OCI-LY7 (cell line): Measurements from ENCODE around the gene PKN2. TPM values are rescaled to one million over a fixed set of nuclear protein-coding genes. Genes with fewer than 3 reads are reported as not detected.

Experiments
- BruUV-seq: library from RNA; stranded (reverse); fragments of 400-500 nt; replicated peaks from 2 replicates; lab custom pipeline; 2021; lab: Mats Ljungman, UMichigan
- CTCF ChIA-PET: fragments of 300-600 bp; sonication (Branson Sonifier 250); formaldehyde crosslinking; loops from one replicate; lab custom pipeline; 2022; ENCODE audit warnings: antibody characterized with exemption; ENCODE audit not compliant: unreplicated experiment; lab: Charles Lee
- POLR2A ChIA-PET: fragments of 300-600 bp; sonication (Branson Sonifier 250); formaldehyde crosslinking; loops from one replicate; lab custom pipeline; 2022; ENCODE audit warnings: antibody characterized with exemption; lab: Charles Lee
- DNase-seq: peaks from one replicate; pipeline ENCODE4 v3.0.0-alpha.2; 2015; ENCODE audit warnings: low spot score
- H2AFZ ChIP-seq: fragments of 200-600 bp; sonication (generic), shearing (Covaris generic); 2 replicates; pipeline ENCODE4 v1.6.1; 2014; ENCODE audit warnings: mild to moderate bottlenecking, antibody characterized with exemption, low read length, moderate library complexity
- H3K27ac ChIP-seq: fragments of 200-600 bp; sonication (generic); 2 replicates; pipeline ENCODE4 v1.5.1; 2014; ENCODE audit warnings: mixed run types, low read depth, mild to moderate bottlenecking, moderate library complexity, low read length, inconsistent platforms; ENCODE audit not compliant: poor library complexity, severe bottlenecking
- H3K36me3 ChIP-seq: fragments of 200-600 bp; sonication (generic); 2 replicates; pipeline ENCODE4 v1.6.1; 2014; ENCODE audit warnings: mild to moderate bottlenecking, antibody characterized with exemption, low read length, moderate library complexity, mixed read lengths; ENCODE audit not compliant: insufficient read depth
- H3K4me1 ChIP-seq: fragments of 200-600 bp; sonication (generic); 2 replicates; pipeline ENCODE4 v1.5.1; 2014; ENCODE audit warnings: mild to moderate bottlenecking, low read length; ENCODE audit not compliant: insufficient read depth, poor library complexity, severe bottlenecking
- H3K4me2 ChIP-seq: fragments of 200-600 bp; sonication (generic); 2 replicates; pipeline ENCODE4 v1.6.1; 2014; ENCODE audit warnings: mild to moderate bottlenecking, low read length
- H3K4me3 ChIP-seq: fragments of 200-600 bp; sonication (generic); 2 replicates; pipeline ENCODE4 v1.5.1; 2014; ENCODE audit warnings: mild to moderate bottlenecking, low read depth, low read length; ENCODE audit not compliant: poor library complexity, severe bottlenecking
- H3K79me2 ChIP-seq: fragments of 200-600 bp; sonication (generic); 2 replicates; pipeline ENCODE4 v1.6.1; 2016; ENCODE audit warnings: low read depth, mild to moderate bottlenecking, low read length, moderate library complexity, mixed read lengths; ENCODE audit not compliant: insufficient read depth
- H3K9me2 ChIP-seq: fragments of 200-600 bp; sonication (generic); 2 replicates; pipeline ENCODE4 v1.6.1; 2016; ENCODE audit warnings: mild to moderate bottlenecking, low read length, mixed read lengths; ENCODE audit not compliant: insufficient read depth
- H3K9me3 ChIP-seq: fragments of 200-600 bp; sonication (generic); 2 replicates; pipeline ENCODE4 v1.6.1; 2014; ENCODE audit warnings: mild to moderate bottlenecking, mixed run types, low read length, mixed read lengths
- H4K20me1 ChIP-seq: fragments of 200-600 bp; sonication (generic); 2 replicates; pipeline ENCODE4 v1.6.1; 2014; ENCODE audit warnings: mild to moderate bottlenecking, antibody characterized with exemption, low read length, moderate library complexity, mixed read lengths; ENCODE audit not compliant: insufficient read depth
- CTCF ChIP-seq: fragments of 200-600 bp; sonication (generic); conservative IDR thresholded peaks from 2 replicates; pipeline ENCODE4 v1.5.1; 2014; ENCODE audit warnings: mild to moderate bottlenecking, antibody characterized with exemption, low read length, moderate library complexity, mixed read lengths
- EZH2phosphoT487 ChIP-seq: fragments of 200-600 bp; sonication (generic); IDR thresholded peaks from 2 replicates; pipeline ENCODE4 v1.6.1; 2018; ENCODE audit warnings: low read depth, borderline replicate concordance, mild to moderate bottlenecking, mixed run types, antibody characterized with exemption, low read length, moderate library complexity, mixed read lengths
- intact Hi-C: fragments of 100-400 bp; cut with micrococcal nuclease; formaldehyde crosslinking; loops from one replicate; pipeline ENCODE4 v1.10.0; 2022; ENCODE audit not compliant: unreplicated experiment
- total RNA-seq, 2 experiments: library from RNA; depleted of rRNA in 1 of 2; stranded (reverse); fragments of >200 nt in 1 of 2; shearing (Covaris generic) in 1 of 2; gene quantifications; 2 replicates each; pipeline ENCODE4 v1.2.3, GENCODE V29; 2014 to 2022

PKN2 gene
- total RNA-seq, 2 experiments from 2014 or later, result 22.3 to 28.2 TPM

GRCh38 chr1:88731475-88732269, 47.6 kb downstream of the PKN2 start:
- peaks cover 31% of the 10 kb centered on the region for H3K9me3 ChIP-seq
- no TSS peak for BruUV-seq
- no peak overlapping the region for H2AFZ ChIP-seq
- CTCF ChIA-PET, result no interaction called here
- POLR2A ChIA-PET, result no interaction called here
- H3K9me2 ChIP-seq, result no peaks in the 10 kb centered on the region
- no peak overlapping the region for H3K4me2 ChIP-seq
- TF ChIP-seq CTCF, result no peak
- TF ChIP-seq EZH2phosphoT487, result no peak
- H3K4me3 ChIP-seq, result no peak overlapping the region
- H4K20me1 ChIP-seq, result 0 out of 2 replicates have a peak, but pooled peaks cover 6% of the 10 kb centered on the region
- no peak overlapping the region for H3K27ac ChIP-seq
- H3K36me3 ChIP-seq, result peaks cover 34% of the 10 kb centered on the region
- intact Hi-C loops, result no loop called here
- H3K4me1 ChIP-seq, result no peaks in the 10 kb centered on the region
- peaks cover 72% of the 10 kb centered on the region for H3K79me2 ChIP-seq
- no peak for DNase-seq

GRCh38 chr1:88735382-88735781, 51.3 kb downstream of the PKN2 start:
- peaks cover 31% of the 10 kb centered on the region for H3K9me3 ChIP-seq
- no peaks in the 10 kb centered on the region for H3K4me1 ChIP-seq
- no peak overlapping the region for H3K4me3 ChIP-seq
- H3K36me3 ChIP-seq, result peaks cover 32% of the 10 kb centered on the region
- no peak for DNase-seq
- no peak overlapping the region for H3K27ac ChIP-seq
- peaks cover 77% of the 10 kb centered on the region for H3K79me2 ChIP-seq
- no TSS peak for BruUV-seq
- CTCF ChIA-PET, result no interaction called here
- POLR2A ChIA-PET, result interaction anchor here (0.7 to 1.3 kb wide), 3 partner anchors 32 to 1222 kb away, joined by 3 to 5 read pairs (median 4); no protein-coding TSS in a partner anchor
- H4K20me1 ChIP-seq, result 0 out of 2 replicates have a peak, but pooled peaks cover 4% of the 10 kb centered on the region
- H3K4me2 ChIP-seq, result no peak overlapping the region
- TF ChIP-seq EZH2phosphoT487 (no peak), CTCF (no peak)
- H3K9me2 ChIP-seq, result no peaks in the 10 kb centered on the region
- intact Hi-C loops, result no loop called here
- H2AFZ ChIP-seq, result no peak overlapping the region

GRCh38 chr1:88735909-88736308, 51.8 kb downstream of the PKN2 start:
- Histone ChIP-seq H3K9me2 (no peaks in the 10 kb centered on the region), H3K36me3 (peaks cover 32% of the 10 kb centered on the region), H3K9me3 (peaks cover 31% of the 10 kb centered on the region), H3K4me3 (no peak overlapping the region), H3K4me2 (no peak overlapping the region), H2AFZ (no peak overlapping the region), H4K20me1 (0 out of 2 replicates have a peak, but pooled peaks cover 4% of the 10 kb centered on the region), H3K79me2 (peaks cover 79% of the 10 kb centered on the region), H3K4me1 (no peaks in the 10 kb centered on the region), H3K27ac (no peak overlapping the region)
- CTCF ChIA-PET, result no interaction called here
- TF ChIP-seq CTCF (no peak), EZH2phosphoT487 (no peak)
- no TSS peak for BruUV-seq
- intact Hi-C loops, result no loop called here
- POLR2A ChIA-PET, result interaction anchor here (0.6 to 1.3 kb wide), 4 partner anchors 33 to 1221 kb away, joined by 3 to 5 read pairs (median 4); no protein-coding TSS in a partner anchor
- DNase-seq, result no peak
